SU-DHL-6 (cell line): ENCODE data around the gene CASQ2.

Experiments
- H2AFZ ChIP-seq: fragments of 200-600 bp; sonication (generic); 2 replicates; pipeline ENCODE4 v1.6.1; 2014; ENCODE audit warnings: low read depth, mild to moderate bottlenecking, moderate library complexity, mixed read lengths, antibody characterized with exemption, low read length; ENCODE audit not compliant: severe bottlenecking
- H3F3A ChIP-seq: fragments of 200-600 bp; shearing (Covaris generic); 2 replicates; pipeline ENCODE4 v1.6.0; 2016; ENCODE audit warnings: antibody characterized with exemption, mild to moderate bottlenecking; ENCODE audit not compliant: insufficient read depth
- H3K27ac ChIP-seq: fragments of 200-600 bp; sonication (generic); 2 replicates; pipeline ENCODE4 v1.5.1; 2016; ENCODE audit warnings: low read depth, mild to moderate bottlenecking, low read length, moderate library complexity, mixed read lengths
- H3K27me3 ChIP-seq: fragments of 200-600 bp; sonication (generic), shearing (Covaris generic); 2 replicates; pipeline ENCODE4 v1.6.0; 2014; ENCODE audit warnings: mild to moderate bottlenecking, low read length
- H3K36me3 ChIP-seq: fragments of 200-600 bp; sonication (generic); 2 replicates; pipeline ENCODE4 v1.6.1; 2014; ENCODE audit warnings: mild to moderate bottlenecking, low read length, mixed read lengths
- H3K4me2 ChIP-seq: fragments of 300-600, 200-600 bp; shearing (Covaris generic), sonication (generic); 2 replicates; pipeline ENCODE4 v1.6.0; 2014; ENCODE audit warnings: low read length, low read depth, mild to moderate bottlenecking; ENCODE audit not compliant: poor library complexity, severe bottlenecking
- H3K4me3 ChIP-seq: fragments of 200-600 bp; sonication (generic); 2 replicates; pipeline ENCODE4 v1.5.1; 2014; ENCODE audit warnings: antibody characterized with exemption, low read length, mild to moderate bottlenecking, mixed read lengths; ENCODE audit not compliant: insufficient read depth, poor library complexity, severe bottlenecking
- H3K79me2 ChIP-seq: fragments of 200-600 bp; sonication (generic); 2 replicates; pipeline ENCODE4 v1.6.1; 2014; ENCODE audit warnings: mild to moderate bottlenecking, low read length, moderate library complexity; ENCODE audit not compliant: insufficient read depth
- H3K9ac ChIP-seq: fragments of 200-600 bp; sonication (generic); 2 replicates; pipeline ENCODE4 v1.7.0; 2014; ENCODE audit warnings: mild to moderate bottlenecking, low read length
- H3K9me2 ChIP-seq: fragments of 200-600 bp; sonication (generic); replicated peaks from 2 replicates; pipeline ENCODE4 v1.6.1; 2014; ENCODE audit warnings: low read length; ENCODE audit not compliant: insufficient read depth
- H3K9me3 ChIP-seq: fragments of 200-600 bp; sonication (generic); 2 replicates; pipeline ENCODE4 v1.6.1; 2014; ENCODE audit warnings: low read length, mixed read lengths; ENCODE audit not compliant: insufficient read depth
- H4K20me1 ChIP-seq: fragments of 200-600 bp; sonication (generic); 2 replicates; pipeline ENCODE4 v1.6.1; 2014; ENCODE audit warnings: low read depth, mild to moderate bottlenecking, antibody characterized with exemption, low read length, moderate library complexity, mixed read lengths
- EZH2phosphoT487 ChIP-seq: fragments of 200-600 bp; sonication (generic), shearing (Covaris generic); conservative IDR thresholded peaks from 2 replicates; pipeline ENCODE4 v1.6.1; 2018; ENCODE audit warnings: mild to moderate bottlenecking, antibody characterized with exemption, low read length, moderate library complexity, mixed read lengths
- TF ChIP-seq, protein P1 (sequence below): fragments of 200-600 bp; sonication (generic); IDR thresholded peaks from one replicate; pipeline ENCODE4 v1.5.1; 2017; ENCODE audit warnings: antibody characterized with exemption, mild to moderate bottlenecking, low read length, moderate library complexity; ENCODE audit not compliant: insufficient read depth, poor library complexity, severe bottlenecking

Gene CASQ2

DNA sequence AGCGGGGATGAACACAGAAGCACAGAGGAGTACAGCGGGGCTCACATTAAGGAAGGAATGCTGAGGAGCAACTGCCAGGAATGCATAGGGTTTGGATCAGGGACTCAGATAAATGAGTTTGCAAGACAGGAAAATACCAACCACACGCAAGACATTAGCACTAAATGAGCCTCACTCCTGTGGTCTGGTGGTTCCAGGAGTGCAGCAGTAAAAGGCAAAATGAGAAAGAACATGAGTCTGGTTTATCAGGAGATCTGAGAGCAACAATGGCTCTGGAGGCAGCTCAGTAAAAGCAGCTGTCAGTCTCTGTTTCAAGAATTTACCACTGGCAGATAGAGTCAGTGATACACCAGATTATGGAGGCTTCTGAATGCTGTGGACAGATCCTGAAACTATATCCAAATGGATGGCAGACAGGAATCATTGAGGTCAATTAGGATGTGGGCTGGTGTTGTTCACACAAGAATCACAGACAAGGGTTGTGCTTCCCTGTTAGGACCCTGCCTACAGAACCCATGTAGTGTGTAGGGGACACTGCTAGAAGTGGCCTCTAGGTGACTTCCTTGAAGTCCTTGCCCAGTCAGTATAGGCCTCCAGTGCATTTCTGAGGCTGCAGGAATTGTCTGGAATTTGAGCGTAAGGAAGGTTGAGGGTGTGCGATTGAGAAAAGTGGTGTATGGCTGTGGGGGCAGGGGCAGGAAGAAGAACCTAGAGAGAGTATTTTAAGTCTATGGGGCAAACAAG lies 50.3 kb downstream of the CASQ2 start:
- no peaks in the 10 kb centered on the region for H4K20me1 ChIP-seq
- no peak overlapping the region for H3K4me3 ChIP-seq
- no peak overlapping the region for H3K27ac ChIP-seq
- no peaks in the 10 kb centered on the region for H3K9me3 ChIP-seq
- no peaks in the 10 kb centered on the region for H3K36me3 ChIP-seq
- no peak overlapping the region for H2AFZ ChIP-seq
- H3K9me2 ChIP-seq, result no peaks in the 10 kb centered on the region
- H3K79me2 ChIP-seq, result no peaks in the 10 kb centered on the region
- no peaks in the 10 kb centered on the region for H3F3A ChIP-seq
- no peak overlapping the region for H3K9ac ChIP-seq
- TF ChIP-seq EZH2phosphoT487, result no peak
- TF ChIP-seq, protein P1, sequence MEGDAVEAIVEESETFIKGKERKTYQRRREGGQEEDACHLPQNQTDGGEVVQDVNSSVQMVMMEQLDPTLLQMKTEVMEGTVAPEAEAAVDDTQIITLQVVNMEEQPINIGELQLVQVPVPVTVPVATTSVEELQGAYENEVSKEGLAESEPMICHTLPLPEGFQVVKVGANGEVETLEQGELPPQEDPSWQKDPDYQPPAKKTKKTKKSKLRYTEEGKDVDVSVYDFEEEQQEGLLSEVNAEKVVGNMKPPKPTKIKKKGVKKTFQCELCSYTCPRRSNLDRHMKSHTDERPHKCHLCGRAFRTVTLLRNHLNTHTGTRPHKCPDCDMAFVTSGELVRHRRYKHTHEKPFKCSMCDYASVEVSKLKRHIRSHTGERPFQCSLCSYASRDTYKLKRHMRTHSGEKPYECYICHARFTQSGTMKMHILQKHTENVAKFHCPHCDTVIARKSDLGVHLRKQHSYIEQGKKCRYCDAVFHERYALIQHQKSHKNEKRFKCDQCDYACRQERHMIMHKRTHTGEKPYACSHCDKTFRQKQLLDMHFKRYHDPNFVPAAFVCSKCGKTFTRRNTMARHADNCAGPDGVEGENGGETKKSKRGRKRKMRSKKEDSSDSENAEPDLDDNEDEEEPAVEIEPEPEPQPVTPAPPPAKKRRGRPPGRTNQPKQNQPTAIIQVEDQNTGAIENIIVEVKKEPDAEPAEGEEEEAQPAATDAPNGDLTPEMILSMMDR, result no peak
- no peak overlapping the region for H3K4me2 ChIP-seq
- H3K27me3 ChIP-seq, result no peaks in the 10 kb centered on the region

DNA sequence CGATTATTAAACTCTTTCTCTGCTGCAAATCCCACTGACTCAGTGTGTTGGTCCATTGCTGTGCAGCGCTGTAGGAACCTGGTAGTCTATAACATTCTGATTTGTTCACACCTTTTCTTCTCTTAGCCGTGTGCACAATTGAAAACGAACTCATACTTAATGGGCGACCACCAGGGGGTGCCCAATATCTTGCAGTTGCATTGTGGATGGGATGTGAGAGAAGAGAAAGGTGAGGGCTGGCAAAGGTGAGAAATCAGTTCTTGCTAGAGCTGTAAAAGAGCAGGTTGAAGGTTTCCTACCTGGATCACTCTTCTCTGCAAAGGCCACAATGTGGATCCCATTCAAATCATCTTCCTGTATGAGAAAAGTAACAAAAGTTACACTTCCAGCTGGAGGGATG lies 51.0 kb downstream of the CASQ2 start:
- Histone ChIP-seq H3F3A (no peaks in the 10 kb centered on the region), H3K9me2 (no peaks in the 10 kb centered on the region), H3K9ac (no peak overlapping the region), H3K27ac (no peak overlapping the region), H3K27me3 (no peaks in the 10 kb centered on the region), H4K20me1 (no peaks in the 10 kb centered on the region), H3K4me2 (no peak overlapping the region), H2AFZ (no peak overlapping the region), H3K36me3 (no peaks in the 10 kb centered on the region), H3K79me2 (no peaks in the 10 kb centered on the region), H3K9me3 (no peaks in the 10 kb centered on the region), H3K4me3 (no peak overlapping the region)
- TF ChIP-seq, protein P1, result no peak
- TF ChIP-seq EZH2phosphoT487, result no peak

DNA sequence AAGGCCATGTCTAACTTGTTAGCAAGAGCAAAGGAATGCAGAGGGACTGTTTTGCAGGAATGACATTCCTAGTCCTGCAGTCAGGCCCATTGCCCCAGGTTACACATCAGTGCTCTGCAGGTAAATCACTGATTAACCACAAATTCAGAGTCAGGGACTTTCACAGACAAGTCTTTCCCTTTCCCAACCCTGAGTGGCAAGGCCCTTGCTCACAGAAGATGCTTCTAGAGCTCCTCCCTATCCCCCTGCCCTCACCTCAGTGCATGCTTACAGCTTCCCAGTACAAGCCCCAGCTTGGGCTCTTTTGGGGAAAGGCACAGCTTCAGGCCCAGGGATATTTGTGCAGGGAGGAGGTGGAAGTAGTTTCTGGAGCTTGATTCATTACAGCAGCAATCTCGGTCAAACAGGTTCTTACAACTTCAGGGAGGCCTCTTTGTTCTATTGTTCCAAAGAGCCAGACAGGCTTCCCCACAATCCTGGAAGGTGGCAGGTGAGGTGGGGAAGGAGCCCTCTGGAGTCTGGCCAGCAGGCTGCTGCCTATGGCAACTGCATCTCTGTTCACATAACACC lies 53.9 kb downstream of the CASQ2 start:
- H3K36me3 ChIP-seq, result no peaks in the 10 kb centered on the region
- no peak overlapping the region for H2AFZ ChIP-seq
- H3K9me3 ChIP-seq, result no peaks in the 10 kb centered on the region
- H3K27me3 ChIP-seq, result no peaks in the 10 kb centered on the region
- H3K27ac ChIP-seq, result no peak overlapping the region
- no peaks in the 10 kb centered on the region for H3K9me2 ChIP-seq
- H3K4me3 ChIP-seq, result no peak overlapping the region
- no peaks in the 10 kb centered on the region for H3F3A ChIP-seq
- no peak for TF ChIP-seq EZH2phosphoT487
- TF ChIP-seq, protein P1, result no peak
- H3K79me2 ChIP-seq, result no peaks in the 10 kb centered on the region
- no peak overlapping the region for H3K9ac ChIP-seq
- H4K20me1 ChIP-seq, result no peaks in the 10 kb centered on the region
- H3K4me2 ChIP-seq, result no peak overlapping the region
